Measurements from ENCODE around the gene SCN7A. TPM values are rescaled to one million over a fixed set of nuclear protein-coding genes. Genes with fewer than 3 reads are reported as not detected.
A peak's percentile ranks its signal among the peaks of the same experiment; 100 is the strongest.

Gene SCN7A
- total RNA-seq, 1 donor from 2014 or later = 15.0 TPM

GRCh38 chr2:166376873-166377272 lies 117.2 kb downstream of the SCN7A start:
- DNase-seq (ENCODE audit: extremely low spot score in 2 of 2) = no peak
- intact Hi-C loops (cut with DNase I) = no loop called here
- Histone ChIP-seq H3K4me3 (no peak overlapping the region), H3K9me3 (no peaks in the 10 kb centered on the region), H3K27ac (no peak overlapping the region), H3K27me3 (no peaks in the 10 kb centered on the region), H3K4me1 (peaks cover 11% of the 10 kb centered on the region), H3K36me3 (no peaks in the 10 kb centered on the region)
- TF ChIP-seq, protein P1, sequence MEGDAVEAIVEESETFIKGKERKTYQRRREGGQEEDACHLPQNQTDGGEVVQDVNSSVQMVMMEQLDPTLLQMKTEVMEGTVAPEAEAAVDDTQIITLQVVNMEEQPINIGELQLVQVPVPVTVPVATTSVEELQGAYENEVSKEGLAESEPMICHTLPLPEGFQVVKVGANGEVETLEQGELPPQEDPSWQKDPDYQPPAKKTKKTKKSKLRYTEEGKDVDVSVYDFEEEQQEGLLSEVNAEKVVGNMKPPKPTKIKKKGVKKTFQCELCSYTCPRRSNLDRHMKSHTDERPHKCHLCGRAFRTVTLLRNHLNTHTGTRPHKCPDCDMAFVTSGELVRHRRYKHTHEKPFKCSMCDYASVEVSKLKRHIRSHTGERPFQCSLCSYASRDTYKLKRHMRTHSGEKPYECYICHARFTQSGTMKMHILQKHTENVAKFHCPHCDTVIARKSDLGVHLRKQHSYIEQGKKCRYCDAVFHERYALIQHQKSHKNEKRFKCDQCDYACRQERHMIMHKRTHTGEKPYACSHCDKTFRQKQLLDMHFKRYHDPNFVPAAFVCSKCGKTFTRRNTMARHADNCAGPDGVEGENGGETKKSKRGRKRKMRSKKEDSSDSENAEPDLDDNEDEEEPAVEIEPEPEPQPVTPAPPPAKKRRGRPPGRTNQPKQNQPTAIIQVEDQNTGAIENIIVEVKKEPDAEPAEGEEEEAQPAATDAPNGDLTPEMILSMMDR (IDR thresholded peaks at IDR 0.05) = no peak
- TF ChIP-seq POLR2AphosphoS5 (IDR thresholded peaks at IDR 0.05; ENCODE audit: insufficient read depth in 1 of 2, low read depth in 1 of 2) = no peak
- TF ChIP-seq POLR2A (IDR thresholded peaks at IDR 0.05) = no peak

DNA sequence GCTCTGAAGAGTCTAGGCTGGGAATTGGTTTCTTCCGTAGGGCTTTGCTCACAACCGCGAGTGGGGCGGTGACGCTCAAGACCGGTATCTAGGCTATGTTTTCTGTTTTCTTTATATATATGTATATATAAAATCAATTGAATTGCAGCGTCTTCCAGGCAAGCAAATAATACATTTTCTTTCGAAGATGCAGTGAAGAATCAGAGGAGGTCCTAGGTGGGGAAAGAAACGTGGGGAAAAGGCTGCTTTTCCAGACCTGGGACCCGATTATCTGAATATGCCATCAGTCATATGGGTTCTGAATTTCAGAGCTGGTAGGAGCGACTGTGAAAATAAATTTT lies 117.6 kb downstream of the SCN7A start:
- Histone ChIP-seq H3K9me3 (no peaks in the 10 kb centered on the region), H3K27me3 (no peaks in the 10 kb centered on the region), H3K4me3 (peak overlapping the region; percentile 56 to 67), H3K4me1 (peaks cover 11% of the 10 kb centered on the region), H3K27ac (no peak overlapping the region), H3K36me3 (no peaks in the 10 kb centered on the region)
- DNase-seq (ENCODE audit: extremely low spot score in 2 of 2) = no peak
- TF ChIP-seq POLR2AphosphoS5 (IDR thresholded peaks at IDR 0.05; ENCODE audit: insufficient read depth in 1 of 2, low read depth in 1 of 2) (no peak), POLR2A (IDR thresholded peaks at IDR 0.05) (no peak)
- TF ChIP-seq, protein P1 (IDR thresholded peaks at IDR 0.05) = no peak
- intact Hi-C loops (cut with DNase I) = no loop called here

- intact Hi-C loops (cut with DNase I) = no loop called here
- H3K36me3 ChIP-seq = no peaks in the 10 kb centered on the region
- no peaks in the 10 kb centered on the region for H3K27me3 ChIP-seq
- peak in 1 of 2 donors; percentile 43 for TF ChIP-seq POLR2AphosphoS5 (IDR thresholded peaks at IDR 0.05; ENCODE audit: insufficient read depth in 1 of 2, low read depth in 1 of 2)
- TF ChIP-seq, protein P1 (IDR thresholded peaks at IDR 0.05) = no peak
- peak within 1 kb of the TSS; percentile 56 to 67 for H3K4me3 ChIP-seq
- no peak within 1 kb of the TSS for H3K27ac ChIP-seq
- no peaks in the 10 kb centered on the region for H3K9me3 ChIP-seq
- no peak for DNase-seq (ENCODE audit: extremely low spot score in 2 of 2)
- H3K4me1 ChIP-seq = peaks cover 11% of the 10 kb centered on the region
Measured at GRCh38 chr2:166375736-166376487, 118.1 kb downstream of the SCN7A start, which contains the start of gene SCN9A. TSS of gene SCN9A (minus strand) at chr2:166375944. CDS start at chr2:166311756, 64,188 bp downstream.

DNA sequence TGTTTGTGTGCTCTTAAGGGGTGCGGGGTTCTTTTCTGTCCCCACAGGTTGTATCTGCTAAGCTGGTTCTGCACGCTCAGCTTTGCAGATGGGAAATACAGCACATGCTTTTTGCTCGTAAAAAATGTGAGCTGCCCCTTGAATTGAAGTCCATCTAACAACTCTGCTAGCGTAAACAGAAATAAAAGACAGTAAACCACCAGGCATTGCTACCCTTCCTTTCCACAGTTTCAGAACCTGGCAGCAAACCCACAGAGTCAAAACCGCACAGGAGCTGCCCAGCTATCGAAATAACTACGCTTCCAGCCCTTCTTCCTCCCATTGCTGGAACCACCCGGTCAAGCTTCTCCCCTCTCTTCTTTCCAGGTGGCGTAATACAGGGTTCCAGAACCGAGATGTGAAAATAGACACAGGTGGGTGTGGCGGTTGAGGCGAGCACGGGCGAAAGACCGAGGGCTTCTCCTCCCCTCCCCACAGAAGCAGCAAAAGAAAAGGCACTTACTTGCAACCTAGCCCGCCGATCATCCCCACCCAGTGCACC lies 118.8 kb downstream of the SCN7A start:
- Histone ChIP-seq H3K36me3 (no peaks in the 10 kb centered on the region), H3K4me3 (peak overlapping the region; percentile 56 to 67), H3K27me3 (no peaks in the 10 kb centered on the region), H3K4me1 (peaks cover 11% of the 10 kb centered on the region), H3K9me3 (no peaks in the 10 kb centered on the region), H3K27ac (no peak overlapping the region)
- no peak for DNase-seq (ENCODE audit: extremely low spot score in 2 of 2)
- TF ChIP-seq POLR2A (IDR thresholded peaks at IDR 0.05) = no peak
- TF ChIP-seq POLR2AphosphoS5 (IDR thresholded peaks at IDR 0.05; ENCODE audit: insufficient read depth in 1 of 2, low read depth in 1 of 2) = no peak
- TF ChIP-seq, protein P1 (IDR thresholded peaks at IDR 0.05) = no peak
- intact Hi-C loops (cut with DNase I) = no loop called here

DNA sequence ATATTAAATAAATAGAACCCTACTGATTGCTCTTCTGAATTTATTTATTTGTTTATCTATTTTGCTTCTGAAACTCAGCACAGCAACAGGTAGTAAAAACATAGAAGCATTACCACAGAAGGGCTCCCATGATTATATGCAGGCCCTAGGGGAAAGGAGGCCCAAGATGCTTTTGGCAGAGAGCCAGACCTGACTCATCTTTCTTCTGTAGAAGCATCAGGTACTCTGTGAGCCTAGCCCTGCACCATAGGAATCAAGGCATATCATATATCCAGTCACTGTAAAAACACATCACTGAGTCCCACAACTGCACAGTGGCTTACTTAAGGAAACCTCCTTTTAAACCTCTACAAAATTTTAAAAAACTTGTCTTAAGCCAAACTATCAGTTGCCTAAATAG lies 120.1 kb downstream of the SCN7A start:
- Histone ChIP-seq H3K27me3 (no peaks in the 10 kb centered on the region), H3K27ac (no peak overlapping the region), H3K4me3 (no peak overlapping the region), H3K36me3 (no peaks in the 10 kb centered on the region), H3K9me3 (no peaks in the 10 kb centered on the region), H3K4me1 (peaks cover 11% of the 10 kb centered on the region)
- no peak for DNase-seq (ENCODE audit: extremely low spot score in 2 of 2)
- intact Hi-C loops (cut with DNase I) = no loop called here
- TF ChIP-seq POLR2A (IDR thresholded peaks at IDR 0.05) = no peak
- TF ChIP-seq, protein P1 (IDR thresholded peaks at IDR 0.05) = no peak
- TF ChIP-seq POLR2AphosphoS5 (IDR thresholded peaks at IDR 0.05; ENCODE audit: insufficient read depth in 1 of 2, low read depth in 1 of 2) = no peak
